K562 (cell line): ENCODE results near the gene TRAPPC4. TPM values are rescaled to one million over a fixed set of nuclear protein-coding genes. Genes with fewer than 3 reads are reported as not detected.

Experiments
- ATAC-seq: fragments of 200-7000 bp; cut with Tn5 transposase; 3 replicates; pipeline ENCODE4 v1.9.1; 2020; ENCODE audit warnings: moderate library complexity
- BruUV-seq: library from RNA; stranded (reverse); fragments of 400-500 nt; replicated peaks from 2 replicates; lab custom pipeline; 2021; lab: Mats Ljungman, UMichigan
- CTCF ChIA-PET: fragments of 300-600 bp; formaldehyde crosslinking; extraction: SDS; loops from one replicate; lab custom pipeline; 2021; ENCODE audit warnings: low intra/inter-chr PET ratio; lab: Yijun Ruan, JAX
- POLR2A ChIA-PET: fragments of 300-600, 350-650 bp; sonication (Branson Sonifier 250); formaldehyde crosslinking; extraction: SDS; loops from one replicate; lab custom pipeline; 2021; ENCODE audit warnings: antibody characterized with exemption, inconsistent platforms; lab: Yijun Ruan, JAX
- DNase-seq, 4 experiments: peaks; one replicate each; pipeline versions ENCODE4 v3.0.0 to v3.0.0-alpha.2; 2011 to 2018; ENCODE audit warnings: low spot score in 3 of 4, mixed read lengths in 3 of 4; ENCODE audit errors: extremely low read depth in 1 of 4
- FAIRE-seq: peaks from 2 replicates; lab custom pipeline; 2011; peaks lifted over from hg19 to GRCh38; lab: Jason Lieb, UNC
- H2AFZ ChIP-seq: 2 replicates; pipeline ENCODE4 v1.6.0; 2011; ENCODE audit warnings: low read depth, low read length, control low read depth, inconsistent platforms
- H3K27ac ChIP-seq: fragments of 200-600 bp; 3 replicates; pipeline ENCODE4 v1.8.0; 2011; ENCODE audit warnings: low read depth, mild to moderate bottlenecking, control low read depth, inconsistent platforms, low read length, moderate library complexity, mixed read lengths; ENCODE audit errors: extremely low read depth
- H3K27me3 ChIP-seq, 2 experiments: fragments of 300-600 bp in 1 of 2; 2 replicates in 1 of 2; 3 replicates in 1 of 2; pipeline versions ENCODE4 v1.6.0 to v1.8.0; 2011; ENCODE audit warnings: inconsistent platforms in 2 of 2, low read length in 2 of 2, mild to moderate bottlenecking in 1 of 2, mixed read lengths in 1 of 2, moderate library complexity in 1 of 2; ENCODE audit not compliant: control insufficient read depth in 2 of 2, insufficient read depth in 2 of 2
- H3K36me3 ChIP-seq: fragments of 300-600 bp; 3 replicates; pipeline ENCODE4 v1.8.0; 2011; ENCODE audit warnings: mild to moderate bottlenecking, low read length, inconsistent platforms; ENCODE audit not compliant: control insufficient read depth, insufficient read depth
- H3K4me1 ChIP-seq, 2 experiments: fragments of 200-600 bp in 1 of 2; replicated peaks in 1 of 2; 2 replicates in 1 of 2; 3 replicates in 1 of 2; pipeline versions ENCODE4 v1.5.1 to v1.8.0; 2011; ENCODE audit warnings: inconsistent platforms in 2 of 2, low read length in 2 of 2, mild to moderate bottlenecking in 1 of 2, mixed read lengths in 1 of 2, moderate library complexity in 1 of 2; ENCODE audit not compliant: control insufficient read depth in 2 of 2, insufficient read depth in 2 of 2
- H3K4me2 ChIP-seq: 2 replicates; pipeline ENCODE4 v1.6.1; 2011; ENCODE audit warnings: low read length, control low read depth, inconsistent platforms, mixed read lengths; ENCODE audit not compliant: insufficient read depth
- H3K4me3 ChIP-seq: fragments of 200-600 bp; sonication (generic), shearing (Covaris generic); 2 replicates; pipeline ENCODE4 v1.5.1; 2016; ENCODE audit warnings: control low read depth, inconsistent platforms
- H3K79me2 ChIP-seq: fragments of 200-600 bp; 3 replicates; pipeline ENCODE4 v1.8.0; 2011; ENCODE audit warnings: low read length, inconsistent platforms; ENCODE audit not compliant: control insufficient read depth, insufficient read depth
- H3K9ac ChIP-seq, 2 experiments: 2 replicates each; pipeline versions ENCODE4 v1.6.0 to v1.6.1; 2011; ENCODE audit warnings: low read depth in 2 of 2, low read length in 2 of 2, control low read depth in 1 of 2, inconsistent platforms in 1 of 2, mild to moderate bottlenecking in 1 of 2, mixed read lengths in 1 of 2; ENCODE audit not compliant: insufficient read depth in 1 of 2
- H3K9me1 ChIP-seq: one replicate; pipeline ENCODE4 v1.6.0; 2011; ENCODE audit warnings: inconsistent platforms, mild to moderate bottlenecking, low read length, moderate library complexity; ENCODE audit not compliant: control insufficient read depth, insufficient read depth
- H3K9me3 ChIP-seq: replicated peaks from 2 replicates; pipeline ENCODE4 v1.5.1; 2011; ENCODE audit warnings: low read depth, low read length, inconsistent platforms; ENCODE audit not compliant: control insufficient read depth, insufficient read depth
- H4K20me1 ChIP-seq: replicated peaks from 2 replicates; pipeline ENCODE4 v1.6.1; 2011; ENCODE audit warnings: low read length, inconsistent platforms, mixed read lengths; ENCODE audit not compliant: control insufficient read depth, insufficient read depth
- CHD1 ChIP-seq: fragments of 200-600 bp; sonication (generic); IDR thresholded peaks from one replicate; pipeline ENCODE4 v1.6.1; 2012; ENCODE audit warnings: mild to moderate bottlenecking, moderate library complexity, low read length, inconsistent platforms
- FOXJ2 ChIP-seq: fragments of 200-800 bp; sonication (Bioruptor generic); IDR thresholded peaks from 2 replicates; pipeline ENCODE4 v1.6.1; 2016; ENCODE audit warnings: missing genetic modification characterization, missing compliant biosample characterization
- MEIS2 ChIP-seq: fragments of 450-650 bp; IDR thresholded peaks from 2 replicates; pipeline ENCODE4 v1.6.1; 2014; ENCODE audit warnings: mild to moderate bottlenecking; ENCODE audit not compliant: partially characterized antibody
- SAP30 ChIP-seq: fragments of 200-600 bp; sonication (generic); IDR thresholded peaks from 2 replicates; pipeline ENCODE4 v1.6.1; 2012; ENCODE audit warnings: borderline replicate concordance, low read depth, mild to moderate bottlenecking, moderate library complexity, low read length, control low read depth, inconsistent platforms; ENCODE audit not compliant: insufficient read depth, poor library complexity, severe bottlenecking
- ZBTB1 ChIP-seq: sonication (generic); formaldehyde crosslinking; IDR thresholded peaks from 2 replicates; pipeline ENCODE4 v1.8.1; 2023; ENCODE audit warnings: missing genetic modification reagents, low read depth, mild to moderate bottlenecking, borderline replicate concordance
- ZBTB7A ChIP-seq: IDR thresholded peaks from 2 replicates; pipeline ENCODE4 v1.6.1; 2011; ENCODE audit warnings: low read depth, mild to moderate bottlenecking, low read length, moderate library complexity, borderline replicate concordance; ENCODE audit not compliant: control insufficient read depth
- ZNF263 ChIP-seq: sonication (generic); formaldehyde crosslinking; IDR thresholded peaks from 2 replicates; pipeline ENCODE4 v1.8.0; 2022; ENCODE audit warnings: mild to moderate bottlenecking, missing genetic modification reagents, borderline replicate concordance
- ZNF384 ChIP-seq: IDR thresholded peaks from 2 replicates; pipeline ENCODE4 v1.6.1; 2012; ENCODE audit warnings: low read depth, low read length, improper control_type of control experiment
- WGBS: fragments of 100-300 bp; shearing (Covaris generic); methylation state at CpG from one replicate; pipeline ENCODE4 v1.1.6; 2016; ENCODE audit warnings: low coverage, mixed read lengths; ENCODE audit not compliant: insufficient coverage; ENCODE audit errors: missing lambda C conversion rate; 5-methylcytosine and 5-hydroxymethylcytosine counted together
- in situ Hi-C: fragments of 300-500 bp; cut with MboI; formaldehyde crosslinking; loops from 4 replicates; pipeline ENCODE4 v1.15.0; 2018; ENCODE audit warnings: inconsistent platforms, mixed read lengths
- intact Hi-C: fragments of 100-400 bp; cut with micrococcal nuclease; formaldehyde crosslinking; loops from 2 replicates; pipeline ENCODE4 v1.14.2; 2022
- polyA plus RNA-seq, 8 experiments: library from polyadenylated mRNA; depleted of rRNA in 4 of 8; stranded (reverse) in 5 of 8; unstranded in 3 of 8; fragments of >200 nt; fragmentation: Nextera tagmentation in 2 of 8; fragmentation: Illumina TruSeq in 1 of 8; extraction: Ambion mirVana in 2 of 8; extraction: Trizol in 1 of 8; gene quantifications; 2 replicates each; pipeline versions ENCODE4 v1.2.1 to v1.2.3, GENCODE V29; 2011 to 2014; ENCODE audit warnings: inconsistent platforms in 1 of 8, missing spikeins in 1 of 8
- total RNA-seq, 7 experiments: library from RNA; depleted of rRNA in 6 of 7; stranded (reverse); fragments of >200 nt in 6 of 7; fragmentation: Illumina TruSeq in 2 of 7; extraction: Trizol in 2 of 7; gene quantifications; 2 replicates each; pipeline versions ENCODE4 v1.2.1 to v1.2.3, GENCODE V29; 2011 to 2021; ENCODE audit warnings: low replicate concordance in 1 of 7
- TF ChIP-seq, protein P1 (sequence below), 3 experiments: fragments of 200-800 bp in 1 of 3; sonication (Bioruptor generic) in 1 of 3; sonication (generic) in 1 of 3; formaldehyde crosslinking in 1 of 3; IDR thresholded peaks; 2 replicates each; pipeline versions ENCODE4 v1.6.1 to v1.8.0; 2016 to 2022; ENCODE audit warnings: mild to moderate bottlenecking in 2 of 3, missing compliant biosample characterization in 2 of 3, missing genetic modification characterization in 2 of 3, missing genetic modification reagents in 1 of 3

The TRAPPC4 gene
- total and polyA plus RNA-seq, 9 of the 15 experiments (the other 6 are each of a cell fraction or from before 2014, with no cell fraction given): 121 to 524 (median 142) TPM

DNA sequence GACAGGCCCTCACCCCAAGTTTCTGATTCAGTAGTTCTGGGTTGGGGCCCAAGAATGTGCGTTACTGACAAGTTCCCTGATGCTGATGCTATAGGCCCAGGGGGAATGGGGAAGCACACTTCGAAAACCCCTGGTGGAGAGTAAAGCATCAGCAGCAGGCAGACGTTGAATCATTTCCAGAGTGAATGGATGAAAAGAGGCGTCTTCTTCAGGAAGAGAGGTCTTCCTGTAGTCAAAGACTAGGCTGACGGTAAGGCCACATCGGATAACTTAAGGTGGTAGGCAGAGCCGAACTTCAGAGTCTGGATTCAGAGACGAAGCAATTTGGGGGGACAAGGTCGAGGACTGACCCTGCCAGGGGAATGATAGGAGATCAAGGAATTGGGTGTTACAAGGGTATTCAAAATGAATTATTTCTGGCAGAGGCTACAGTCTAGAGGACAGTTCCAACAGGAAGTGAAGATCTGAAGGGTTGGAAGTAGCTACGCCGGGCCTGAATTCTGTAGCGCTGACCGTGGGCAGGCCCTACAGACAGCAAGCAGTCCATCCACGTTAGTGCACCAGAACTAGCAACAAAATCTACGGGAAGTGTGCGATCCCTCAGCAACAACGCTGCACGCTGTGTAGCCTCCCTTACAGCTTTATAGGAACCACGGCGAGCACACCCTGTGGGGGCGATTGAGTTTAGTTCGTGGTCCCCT is 21.5 kb upstream of the TRAPPC4 start:
- Histone ChIP-seq H3K27ac (peak overlapping the region; percentile 73), H2AFZ (peak overlapping the region; percentile 90), H3K27me3 (no peaks in the 10 kb centered on the region), H3K9ac (peak overlapping the region; percentile 77 to 90), H3K4me2 (peak overlapping the region; percentile 100), H3K79me2 (peaks cover 30% of the 10 kb centered on the region), H3K9me3 (no peaks in the 10 kb centered on the region), H3K4me1 (peaks cover 12 to 13% of the 10 kb centered on the region in 2 experiments; a peak in 4 of 5 replicates), H4K20me1 (no peaks in the 10 kb centered on the region), H3K4me3 (peak overlapping the region; percentile 83), H3K9me1 (no peaks in the 10 kb centered on the region), H3K36me3 (peaks cover 22% of the 10 kb centered on the region; the same call in 2 of the 3 replicates)
- peak; percentile 52 for ATAC-seq
- BruUV-seq: TSS peak; percentile 83
- ChIA-PET POLR2A (interaction anchor here (0.7 to 2.5 kb wide), 9 partner anchors 12 to 376 kb away, joined by 3 to 22 read pairs (median 4); partner anchors contain the start of genes RPS25 and TRAPPC4), CTCF (no interaction called here)
- intact Hi-C loops (no loop called here), in situ Hi-C loops (no loop called here)
- DNase-seq: peak; percentile 55 to 60 (median 58)
- FAIRE-seq: peak; percentile 71
- WGBS: 5% methylated on average over 22 of the region's 22 CpGs
- TF ChIP-seq MEIS2 (peak; percentile 13), FOXJ2 (tag) (no peak), ZNF263 (no peak), ZBTB7A (no peak), ZBTB1 (CRISPR knock-in tag) (no peak), CHD1 (peak; percentile 19), SAP30 (peak; percentile 53), ZNF384 (0 out of 2 replicates have a peak, but pooled peaks have one; percentile 7)
- TF ChIP-seq, protein P1, sequence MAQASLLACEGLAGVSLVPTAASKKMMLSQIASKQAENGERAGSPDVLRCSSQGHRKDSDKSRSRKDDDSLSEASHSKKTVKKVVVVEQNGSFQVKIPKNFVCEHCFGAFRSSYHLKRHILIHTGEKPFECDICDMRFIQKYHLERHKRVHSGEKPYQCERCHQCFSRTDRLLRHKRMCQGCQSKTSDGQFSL (CRISPR knock-in tag; IDR thresholded peaks at IDR 0.05): no peak
- TF ChIP-seq, protein P1 (tag; IDR thresholded peaks at IDR 0.05): 0 out of 4 replicates have a peak, but pooled peaks of 1 of the 2 experiments have one; percentile 22
